Measurements from ENCODE around the gene EXD3.
A peak's percentile ranks its signal among the peaks of the same experiment; 100 is the strongest.
"Not testable (repeated sequence)": the region's sequence is repeated elsewhere in the genome, so short reads cannot be mapped to it uniquely, and the experiment has no call there.

The EXD3 gene

GRCh38 chr9:137422604-137423513, at the start of gene EXD3, which contains the start of gene NOXA1:
Gene EXD3 (minus strand): TSS chr9:137423162. CDS start chr9:137395357, 27,805 bp downstream.
Gene NOXA1 (plus strand): TSS chr9:137423393. CDS start chr9:137423530, 137 bp downstream.
- Histone ChIP-seq H3K27me3 (ENCODE audit: control insufficient read depth in 1 of 2, insufficient read depth in 2 of 2, low read length in 2 of 2) (no peaks in the 10 kb centered on the region), H3K27ac (ENCODE audit: low read length) (no peak within 1 kb of the TSS), H3K4me3 (ENCODE audit: low read length in 2 of 2) (peak within 1 kb of the TSS; percentile 82), H3K36me3 (ENCODE audit: control insufficient read depth in 2 of 2, insufficient read depth in 2 of 2, low read length in 2 of 2) (no peaks in the 10 kb centered on the region), H3K9ac (ENCODE audit: low read length in 2 of 2) (peak within 1 kb of the TSS; percentile 70 to 73), H3K4me1 (ENCODE audit: control insufficient read depth, insufficient read depth, low read length) (peaks cover 22% of the 10 kb centered on the region), H3K9me3 (ENCODE audit: control insufficient read depth in 2 of 2, low read length in 2 of 2) (no peaks in the 10 kb centered on the region)

- no peak overlapping the region for H3K9ac ChIP-seq (ENCODE audit: low read length in 2 of 2)
- no peaks in the 10 kb centered on the region for H3K27me3 ChIP-seq (ENCODE audit: control insufficient read depth in 1 of 2, insufficient read depth in 2 of 2, low read length in 2 of 2)
- no peak overlapping the region for H3K27ac ChIP-seq (ENCODE audit: low read length)
- no peak overlapping the region for H3K4me3 ChIP-seq (ENCODE audit: low read length in 2 of 2)
- no peaks in the 10 kb centered on the region for H3K4me1 ChIP-seq (ENCODE audit: control insufficient read depth, insufficient read depth, low read length)
- H3K36me3 ChIP-seq (ENCODE audit: control insufficient read depth in 2 of 2, insufficient read depth in 2 of 2, low read length in 2 of 2), result no peaks in the 10 kb centered on the region
- H3K9me3 ChIP-seq (ENCODE audit: control insufficient read depth in 2 of 2, low read length in 2 of 2), result peaks cover 0 to 5% of the 10 kb centered on the region in 2 donors
Observed at GRCh38 chr9:137470785-137471184, 47.8 kb upstream of the EXD3 start.

- Histone ChIP-seq H3K9ac (ENCODE audit: low read length in 2 of 2) (no peak overlapping the region), H3K4me1 (ENCODE audit: control insufficient read depth, insufficient read depth, low read length) (no peaks in the 10 kb centered on the region), H3K9me3 (ENCODE audit: control insufficient read depth in 2 of 2, low read length in 2 of 2) (no peaks in the 10 kb centered on the region), H3K27me3 (ENCODE audit: control insufficient read depth in 1 of 2, insufficient read depth in 2 of 2, low read length in 2 of 2) (peaks cover 0 to 2% of the 10 kb centered on the region in 2 donors), H3K4me3 (ENCODE audit: low read length in 2 of 2) (no peak overlapping the region), H3K36me3 (ENCODE audit: control insufficient read depth in 2 of 2, insufficient read depth in 2 of 2, low read length in 2 of 2) (no peaks in the 10 kb centered on the region), H3K27ac (ENCODE audit: low read length) (no peak overlapping the region)
Observed at GRCh38 chr9:137467896-137468295, 44.9 kb upstream of the EXD3 start.

- no peaks in the 10 kb centered on the region for H3K36me3 ChIP-seq (ENCODE audit: control insufficient read depth in 2 of 2, insufficient read depth in 2 of 2, low read length in 2 of 2)
- H3K9me3 ChIP-seq (ENCODE audit: control insufficient read depth in 2 of 2, low read length in 2 of 2), result no peaks in the 10 kb centered on the region
- H3K27ac ChIP-seq (ENCODE audit: low read length), result no peak overlapping the region
- H3K4me3 ChIP-seq (ENCODE audit: low read length in 2 of 2), result no peak overlapping the region
- H3K27me3 ChIP-seq (ENCODE audit: control insufficient read depth in 1 of 2, insufficient read depth in 2 of 2, low read length in 2 of 2), result peaks cover 0 to 2% of the 10 kb centered on the region in 2 donors
- no peaks in the 10 kb centered on the region for H3K4me1 ChIP-seq (ENCODE audit: control insufficient read depth, insufficient read depth, low read length)
- H3K9ac ChIP-seq (ENCODE audit: low read length in 2 of 2), result no peak overlapping the region
Observed at GRCh38 chr9:137467161-137467581, 44.2 kb upstream of the EXD3 start.

- not testable (repeated sequence) for H3K27ac ChIP-seq (ENCODE audit: low read length); H3K9me3 ChIP-seq (ENCODE audit: control insufficient read depth in 2 of 2, low read length in 2 of 2); H3K36me3 ChIP-seq (ENCODE audit: control insufficient read depth in 2 of 2, insufficient read depth in 2 of 2, low read length in 2 of 2); H3K9ac ChIP-seq (ENCODE audit: low read length in 2 of 2); H3K4me3 ChIP-seq (ENCODE audit: low read length in 2 of 2); H3K27me3 ChIP-seq (ENCODE audit: control insufficient read depth in 1 of 2, insufficient read depth in 2 of 2, low read length in 2 of 2); H3K4me1 ChIP-seq (ENCODE audit: control insufficient read depth, insufficient read depth, low read length)
Observed at GRCh38 chr9:137466389-137467085, 43.6 kb upstream of the EXD3 start.

- Histone ChIP-seq H3K27me3 (ENCODE audit: control insufficient read depth in 1 of 2, insufficient read depth in 2 of 2, low read length in 2 of 2) (peaks cover 2 to 3% of the 10 kb centered on the region in 2 donors), H3K4me1 (ENCODE audit: control insufficient read depth, insufficient read depth, low read length) (peaks cover 3% of the 10 kb centered on the region), H3K36me3 (ENCODE audit: control insufficient read depth in 2 of 2, insufficient read depth in 2 of 2, low read length in 2 of 2) (no peaks in the 10 kb centered on the region), H3K27ac (ENCODE audit: low read length) (no peak overlapping the region), H3K4me3 (ENCODE audit: low read length in 2 of 2) (no peak overlapping the region), H3K9me3 (ENCODE audit: control insufficient read depth in 2 of 2, low read length in 2 of 2) (no peaks in the 10 kb centered on the region), H3K9ac (ENCODE audit: low read length in 2 of 2) (no peak overlapping the region)
Observed at GRCh38 chr9:137465720-137466388, 42.9 kb upstream of the EXD3 start.

- H3K9ac ChIP-seq (ENCODE audit: low read length in 2 of 2), result no peak overlapping the region
- H3K27me3 ChIP-seq (ENCODE audit: control insufficient read depth in 1 of 2, insufficient read depth in 2 of 2, low read length in 2 of 2), result peaks cover 2 to 3% of the 10 kb centered on the region in 2 donors
- H3K4me1 ChIP-seq (ENCODE audit: control insufficient read depth, insufficient read depth, low read length), result peaks cover 3% of the 10 kb centered on the region
- H3K9me3 ChIP-seq (ENCODE audit: control insufficient read depth in 2 of 2, low read length in 2 of 2), result no peaks in the 10 kb centered on the region
- H3K27ac ChIP-seq (ENCODE audit: low read length), result no peak overlapping the region
- no peaks in the 10 kb centered on the region for H3K36me3 ChIP-seq (ENCODE audit: control insufficient read depth in 2 of 2, insufficient read depth in 2 of 2, low read length in 2 of 2)
- H3K4me3 ChIP-seq (ENCODE audit: low read length in 2 of 2), result no peak overlapping the region
Observed at GRCh38 chr9:137465000-137465719, 42.2 kb upstream of the EXD3 start.

GRCh38 chr9:137464291-137464999, 41.5 kb upstream of the EXD3 start:
- H3K9ac ChIP-seq (ENCODE audit: low read length in 2 of 2), result no peak overlapping the region
- no peaks in the 10 kb centered on the region for H3K36me3 ChIP-seq (ENCODE audit: control insufficient read depth in 2 of 2, insufficient read depth in 2 of 2, low read length in 2 of 2)
- H3K4me3 ChIP-seq (ENCODE audit: low read length in 2 of 2), result no peak overlapping the region
- no peak overlapping the region for H3K27ac ChIP-seq (ENCODE audit: low read length)
- peaks cover 2 to 3% of the 10 kb centered on the region in 2 donors for H3K27me3 ChIP-seq (ENCODE audit: control insufficient read depth in 1 of 2, insufficient read depth in 2 of 2, low read length in 2 of 2)
- H3K9me3 ChIP-seq (ENCODE audit: control insufficient read depth in 2 of 2, low read length in 2 of 2), result no peaks in the 10 kb centered on the region
- H3K4me1 ChIP-seq (ENCODE audit: control insufficient read depth, insufficient read depth, low read length), result peaks cover 8% of the 10 kb centered on the region

- peaks cover 9% of the 10 kb centered on the region for H3K4me1 ChIP-seq (ENCODE audit: control insufficient read depth, insufficient read depth, low read length)
- H3K9me3 ChIP-seq (ENCODE audit: control insufficient read depth in 2 of 2, low read length in 2 of 2), result no peaks in the 10 kb centered on the region
- H3K36me3 ChIP-seq (ENCODE audit: control insufficient read depth in 2 of 2, insufficient read depth in 2 of 2, low read length in 2 of 2), result no peaks in the 10 kb centered on the region
- H3K27ac ChIP-seq (ENCODE audit: low read length), result no peak overlapping the region
- no peak overlapping the region for H3K4me3 ChIP-seq (ENCODE audit: low read length in 2 of 2)
- no peak overlapping the region for H3K9ac ChIP-seq (ENCODE audit: low read length in 2 of 2)
- peaks cover 2 to 3% of the 10 kb centered on the region in 2 donors for H3K27me3 ChIP-seq (ENCODE audit: control insufficient read depth in 1 of 2, insufficient read depth in 2 of 2, low read length in 2 of 2)
Observed at GRCh38 chr9:137463931-137464290, 40.9 kb upstream of the EXD3 start.
